GM21526 (cell line): ENCODE results near the gene FSTL1.

Source experiments
- ATAC-seq: cut with Tn5 transposase; IDR thresholded peaks from one replicate; pipeline ENCODE4 v1.9.1; 2021; ENCODE audit warnings: moderate library complexity; ENCODE audit not compliant: unreplicated experiment, low FRiP score

Gene FSTL1

GRCh38 chr3:120469440-120469839 is 18.6 kb upstream of the FSTL1 start:
- no peak for ATAC-seq

DNA sequence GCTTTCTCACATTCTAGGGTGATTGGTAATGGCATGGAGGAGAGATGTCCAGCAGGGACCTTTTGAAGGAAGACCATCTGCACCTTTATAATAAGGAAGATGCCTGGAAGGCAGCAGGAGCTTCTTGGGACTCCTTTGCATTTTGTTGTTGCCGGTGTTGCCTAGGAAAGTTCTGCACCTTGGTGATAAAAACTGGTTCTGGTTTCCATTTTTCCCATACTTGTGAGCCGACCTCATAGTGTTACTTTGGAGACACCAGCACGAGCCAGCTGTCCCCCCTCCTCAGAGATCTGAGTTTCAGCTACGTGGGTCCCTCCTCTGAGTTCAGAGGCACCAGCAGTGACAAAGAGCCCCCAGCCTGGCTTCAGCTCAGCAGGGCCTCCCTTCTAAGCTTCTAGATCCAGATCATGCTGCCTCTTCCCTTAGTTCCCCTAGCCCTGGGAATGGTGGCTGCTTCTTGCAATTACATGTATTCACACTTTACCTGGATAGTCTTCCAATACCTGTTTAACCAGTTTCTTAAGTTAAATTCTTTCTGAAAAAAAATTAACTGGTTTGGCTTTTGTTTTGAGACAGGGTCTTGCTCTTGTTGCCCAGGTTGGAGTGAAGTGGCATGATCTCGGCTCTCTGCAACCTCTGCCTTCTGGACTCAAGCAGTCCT is 18.0 kb upstream of the FSTL1 start:
- no peak for ATAC-seq

DNA sequence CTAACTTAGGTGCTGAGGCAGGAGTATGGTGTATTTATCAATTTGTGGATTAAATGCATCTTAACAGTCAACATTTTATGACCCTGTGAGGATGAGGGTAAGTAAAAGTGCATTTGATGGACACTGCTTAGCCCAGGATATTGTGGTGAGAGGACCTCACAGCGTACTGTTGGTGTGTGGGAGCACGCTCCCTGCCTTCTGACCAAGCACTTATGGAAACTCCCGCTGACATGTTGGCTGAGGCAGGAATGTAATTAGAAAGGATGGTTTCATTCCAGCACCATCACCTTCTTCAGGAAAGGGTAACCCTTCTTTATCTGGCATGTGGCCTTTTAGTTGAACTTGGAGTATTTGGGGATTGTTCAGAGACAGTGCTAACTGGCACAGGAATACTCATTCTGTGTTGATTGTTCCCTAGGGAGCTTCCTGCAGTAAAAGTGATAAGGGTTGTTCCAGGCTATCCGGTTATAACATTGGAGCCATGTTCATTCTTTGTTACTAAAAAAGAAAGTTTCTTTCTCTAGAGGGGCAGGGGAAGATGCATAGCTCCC is 11.7 kb upstream of the FSTL1 start:
- ATAC-seq: no peak

DNA sequence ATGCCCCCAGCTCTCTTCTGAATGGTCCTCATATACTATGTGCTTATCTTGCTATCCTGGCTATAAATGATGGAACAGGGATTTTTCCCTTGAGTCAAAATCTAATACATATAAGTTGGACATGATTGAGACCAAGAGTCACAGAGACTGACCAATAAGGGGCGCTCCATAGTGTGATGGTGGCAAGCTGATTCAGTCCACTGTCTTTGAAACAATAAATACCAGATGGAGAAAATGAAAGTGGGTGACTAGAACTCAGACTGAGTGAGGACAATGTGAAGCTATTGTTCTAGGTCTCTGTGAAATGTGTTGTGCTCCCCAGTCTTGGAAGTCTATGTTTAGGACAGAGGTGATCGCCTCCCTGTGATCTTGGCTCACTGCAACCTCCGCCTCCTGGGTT is 10.6 kb upstream of the FSTL1 start:
- ATAC-seq: no peak

- ATAC-seq: no peak
Measured at GRCh38 chr3:120460862-120461261, 10.1 kb upstream of the FSTL1 start.

DNA sequence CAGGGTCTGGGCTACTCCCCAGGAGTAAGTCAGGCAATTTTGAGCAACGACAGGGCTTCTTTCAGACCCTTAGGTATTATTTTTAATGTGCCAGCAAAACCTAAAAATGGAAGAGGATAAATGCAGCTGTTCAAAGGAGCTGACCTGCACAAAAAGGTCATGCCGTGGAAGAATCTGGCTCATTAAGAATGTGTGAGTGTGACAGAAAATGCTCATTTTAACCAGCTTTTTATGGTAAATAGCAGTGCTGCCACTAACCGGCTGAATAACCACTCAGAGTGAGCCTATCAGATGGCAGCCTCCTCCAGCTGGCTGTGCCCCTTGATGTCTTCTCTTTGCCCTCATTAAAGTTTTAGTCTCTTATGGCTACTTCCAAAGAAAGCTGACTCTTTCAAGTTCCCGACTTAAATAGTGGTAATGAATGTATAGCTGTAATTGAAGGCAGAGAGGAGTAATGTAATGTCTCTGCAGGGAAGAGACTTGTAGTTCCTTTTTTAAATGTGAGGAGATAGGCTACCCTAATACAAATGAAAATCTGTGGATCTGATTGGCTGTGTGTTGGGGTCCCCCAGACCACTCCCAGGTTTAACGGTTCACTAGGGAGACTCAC is 9.5 kb upstream of the FSTL1 start:
- ATAC-seq: no peak

DNA sequence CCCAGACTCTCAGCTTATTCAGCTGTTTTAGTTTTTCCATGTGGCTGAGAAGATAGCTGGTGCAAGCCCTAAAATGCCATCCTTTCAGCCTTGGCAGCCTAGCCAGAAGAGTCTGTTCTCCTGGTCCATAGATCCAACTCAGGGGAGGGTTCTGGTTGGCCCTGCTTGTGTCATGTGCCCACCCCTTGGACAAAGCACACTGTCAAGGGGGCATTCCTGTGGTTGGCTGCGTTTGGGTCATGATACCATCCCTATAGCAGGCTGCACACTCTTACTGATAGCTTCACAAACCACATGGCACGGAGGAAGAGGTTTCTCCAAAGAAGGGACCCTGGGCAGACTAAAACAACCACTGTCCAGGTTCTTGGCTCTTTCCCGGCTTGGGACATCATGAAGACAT is 8.4 kb upstream of the FSTL1 start:
- ATAC-seq: no peak

GRCh38 chr3:120457827-120458226 is 7.0 kb upstream of the FSTL1 start:
- ATAC-seq: no peak

DNA sequence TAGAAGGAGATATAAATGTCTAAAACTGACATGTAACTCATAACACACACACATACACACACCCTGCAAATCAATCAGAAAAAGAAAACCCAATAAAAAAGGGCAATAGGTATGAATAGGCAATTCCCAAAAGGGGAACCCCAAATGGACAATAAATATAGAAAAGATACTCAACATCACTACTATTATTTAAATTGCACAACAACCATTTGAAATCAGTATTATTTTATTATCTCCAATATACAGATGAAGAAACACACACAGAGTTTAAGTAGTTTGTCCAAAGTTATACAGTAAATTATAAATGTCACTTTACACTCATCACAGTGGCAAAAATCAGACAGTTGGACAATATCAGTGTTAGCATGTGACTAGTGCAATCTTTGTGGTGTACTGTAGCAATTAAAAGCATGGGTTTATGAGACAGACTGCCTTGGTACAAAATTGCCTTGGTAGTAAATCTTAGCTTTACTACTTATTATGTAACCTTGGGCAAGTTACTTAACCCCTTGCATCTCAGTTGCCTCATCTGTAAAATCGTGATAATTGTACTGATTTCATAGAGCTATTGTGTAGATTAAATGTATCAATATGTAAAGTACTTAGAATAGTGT is 3.4 kb upstream of the FSTL1 start:
- ATAC-seq: no peak

DNA sequence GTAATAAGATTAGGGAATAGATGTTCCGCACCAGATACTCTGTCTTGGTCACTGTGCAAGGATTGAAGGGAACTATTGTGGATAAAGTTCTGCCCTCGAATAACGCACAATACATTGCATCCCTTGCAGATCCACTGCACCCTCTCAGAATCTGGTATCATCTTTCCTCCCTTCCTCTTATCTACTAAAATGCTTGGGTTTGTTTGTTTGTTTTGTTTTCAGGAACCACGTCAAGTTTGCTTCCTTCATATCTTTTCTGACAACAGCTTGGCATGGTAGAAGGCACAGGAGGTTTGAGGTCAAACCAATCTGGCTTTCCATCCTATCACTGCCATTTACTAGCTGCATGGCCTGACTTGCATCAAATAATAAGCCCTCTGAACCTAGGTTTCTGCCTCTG is 2.0 kb upstream of the FSTL1 start:
- ATAC-seq: no peak

- ATAC-seq: no peak
Measured at GRCh38 chr3:120451806-120452205, 1.0 kb upstream of the FSTL1 start.

GRCh38 chr3:120451272-120451761 is 525 bp upstream of the FSTL1 start:
- ATAC-seq: no peak

GRCh38 chr3:120449701-120450599 is 842 bp downstream of the FSTL1 start:
- no peak for ATAC-seq

GRCh38 chr3:120449251-120449650 is 1.5 kb downstream of the FSTL1 start:
- ATAC-seq: no peak

DNA sequence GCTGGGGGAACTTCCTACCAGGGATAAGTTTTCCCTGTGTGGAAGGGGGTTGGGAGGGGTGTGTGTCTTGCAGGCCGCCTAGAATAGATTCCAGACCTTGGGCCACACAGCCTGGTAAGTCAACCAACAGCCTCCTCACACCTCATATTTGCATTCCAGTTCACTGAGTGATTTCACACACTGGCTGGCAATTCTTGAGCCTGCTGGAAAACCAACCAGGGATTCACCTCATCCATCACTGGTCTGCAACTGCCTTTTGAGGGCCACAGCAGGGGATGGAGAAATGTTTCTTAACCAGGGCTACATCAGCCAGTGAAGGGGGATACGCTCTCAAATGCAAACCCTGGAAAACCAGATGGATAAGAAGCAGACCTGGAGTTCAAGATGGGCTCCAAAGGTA is 2.0 kb downstream of the FSTL1 start:
- no peak for ATAC-seq

DNA sequence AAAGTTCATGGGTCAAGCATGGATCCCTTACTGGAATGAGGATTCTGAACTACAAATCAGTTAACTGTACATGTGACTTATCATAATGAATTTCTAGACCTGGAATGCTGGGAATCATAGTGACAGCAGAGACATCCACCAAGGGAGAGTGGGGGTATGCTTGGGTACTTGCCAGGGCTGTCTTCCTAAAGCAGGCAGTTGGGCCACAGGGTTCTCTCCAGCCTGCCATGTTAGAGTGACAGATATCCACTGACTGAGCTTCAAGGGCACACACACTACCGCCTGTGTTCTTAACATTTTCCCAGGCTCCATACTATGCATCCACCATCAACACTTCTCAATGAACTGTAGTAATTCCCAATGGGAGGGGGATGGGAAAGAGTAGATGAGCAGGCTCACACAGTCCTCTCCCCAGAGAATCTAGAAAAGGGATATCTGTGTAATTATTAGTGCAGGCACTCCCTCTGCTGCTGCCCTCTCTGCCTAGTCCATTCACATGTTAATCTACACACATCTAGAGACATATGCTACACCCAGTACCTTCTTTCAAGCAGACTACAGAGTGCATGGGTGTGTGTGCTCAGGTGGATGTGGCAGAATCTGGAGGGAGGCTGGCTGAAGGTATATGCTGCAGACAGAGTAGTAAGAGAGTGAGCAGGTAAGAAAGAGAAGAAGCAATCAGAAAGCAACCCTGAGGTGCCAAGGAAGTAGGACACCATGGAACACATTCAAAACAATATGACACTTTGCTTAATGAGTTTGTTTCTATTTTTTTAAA is 3.7 kb downstream of the FSTL1 start:
- no peak for ATAC-seq

DNA sequence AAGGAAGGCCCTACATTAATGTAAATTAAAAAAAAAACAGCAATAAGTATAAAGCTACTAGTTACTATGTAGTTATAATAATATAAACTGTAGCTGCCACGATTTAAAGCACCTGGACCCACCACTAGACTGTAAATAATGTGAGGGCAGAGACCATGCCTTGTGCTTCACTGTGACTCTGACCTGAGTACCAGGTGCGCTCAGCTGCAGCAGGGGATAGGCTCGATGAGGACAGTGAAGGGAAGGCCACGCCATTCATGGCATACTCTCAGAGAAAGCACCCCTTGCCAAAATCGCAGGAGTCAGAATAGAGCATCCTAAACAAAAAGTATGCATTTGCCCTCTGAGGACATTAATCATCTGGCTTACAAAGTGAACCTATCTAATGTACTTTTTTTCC is 5.1 kb downstream of the FSTL1 start:
- no peak for ATAC-seq

DNA sequence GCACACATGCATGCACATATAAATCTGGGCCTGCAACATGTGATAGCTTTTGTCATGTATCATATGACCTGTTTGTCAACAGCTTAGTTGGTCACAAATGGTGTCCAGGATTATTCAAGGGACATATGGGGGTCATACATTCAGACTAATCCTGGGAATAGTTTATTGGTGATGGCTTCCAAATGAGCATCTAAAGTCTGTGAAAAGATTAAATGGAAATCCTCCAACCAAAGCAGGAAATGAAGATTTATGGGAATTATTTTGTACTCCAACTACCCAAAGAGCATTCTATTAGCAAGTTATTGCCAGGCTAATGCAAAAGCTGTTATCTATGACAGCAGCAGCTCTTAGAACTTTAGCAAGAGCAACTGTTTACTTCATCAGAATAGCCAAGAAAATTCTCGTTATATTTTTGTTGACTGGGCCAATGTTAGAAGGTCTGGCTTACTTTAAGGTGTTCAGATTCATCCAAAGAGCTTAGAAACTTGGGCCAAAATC is 7.1 kb downstream of the FSTL1 start:
- ATAC-seq: no peak

GRCh38 chr3:120442975-120443517 is 7.7 kb downstream of the FSTL1 start:
- no peak for ATAC-seq

DNA sequence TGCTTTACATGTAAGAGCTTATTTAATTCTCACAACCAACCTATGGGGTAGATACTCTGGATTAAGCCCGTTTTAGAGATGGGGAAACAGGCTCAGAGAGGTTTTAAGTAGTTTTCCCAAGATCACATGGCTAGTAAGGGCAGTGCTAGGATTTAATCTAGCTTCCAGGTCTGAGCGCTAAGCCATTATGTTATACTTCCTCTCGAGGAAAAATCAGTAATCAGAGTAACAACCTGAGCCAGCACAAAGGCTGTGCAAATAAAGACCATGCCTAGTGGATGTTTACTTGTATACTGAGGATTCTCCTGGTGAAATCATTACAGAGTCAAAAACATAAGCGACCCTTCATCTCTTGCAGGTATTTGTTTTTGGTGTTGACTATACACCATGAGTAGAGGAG is 9.0 kb downstream of the FSTL1 start:
- no peak for ATAC-seq
